Right lobe of liver (tissue), 4 donors: ENCODE measurements around the gene TOR1B.

Source experiments
- POLR2A ChIP-seq: fragments of 450-650 bp; IDR thresholded peaks from one replicate; pipeline ENCODE4 v1.6.1; 2017; ENCODE audit warnings: antibody characterized with exemption, mild to moderate bottlenecking
- TF ChIP-seq, protein P1 (sequence below), 4 donors: fragments of 200-600 bp in 3 of 4; fragments of 450-650 bp in 1 of 4; IDR thresholded peaks; one replicate each; pipeline versions ENCODE4 v1.5.1 to v1.8.0; 2016 to 2022; ENCODE audit warnings: antibody characterized with exemption in 4 of 4, mild to moderate bottlenecking in 2 of 4
- donor health status: DM: no; HTN: no; CAD: no.
- donor health status: DM: no; HTN: no; CAD: no.
- donor health status: DM: no; HTN: yes; CAD: no.

DNA sequence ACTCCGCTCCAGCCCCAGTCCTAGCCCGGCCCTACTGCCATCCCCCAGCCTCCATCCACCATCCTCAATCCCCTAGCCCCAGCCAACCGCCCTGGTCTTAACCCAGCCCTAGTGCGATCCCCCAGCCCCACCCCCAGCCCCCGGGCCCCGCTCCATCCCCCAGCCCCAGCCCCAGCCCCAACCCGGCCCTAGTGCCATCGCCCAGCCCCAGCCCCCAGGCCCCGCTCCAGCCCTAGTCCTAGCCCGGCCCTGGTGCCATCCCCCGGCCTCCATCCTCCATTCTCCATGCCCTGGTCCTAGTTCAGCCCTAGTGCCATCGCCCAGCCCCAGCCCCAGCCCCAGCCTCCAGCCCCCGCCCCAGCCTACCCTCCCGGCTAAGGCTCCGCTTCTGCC is 20.6 kb downstream of the TOR1B start:
- TF ChIP-seq, protein P1, sequence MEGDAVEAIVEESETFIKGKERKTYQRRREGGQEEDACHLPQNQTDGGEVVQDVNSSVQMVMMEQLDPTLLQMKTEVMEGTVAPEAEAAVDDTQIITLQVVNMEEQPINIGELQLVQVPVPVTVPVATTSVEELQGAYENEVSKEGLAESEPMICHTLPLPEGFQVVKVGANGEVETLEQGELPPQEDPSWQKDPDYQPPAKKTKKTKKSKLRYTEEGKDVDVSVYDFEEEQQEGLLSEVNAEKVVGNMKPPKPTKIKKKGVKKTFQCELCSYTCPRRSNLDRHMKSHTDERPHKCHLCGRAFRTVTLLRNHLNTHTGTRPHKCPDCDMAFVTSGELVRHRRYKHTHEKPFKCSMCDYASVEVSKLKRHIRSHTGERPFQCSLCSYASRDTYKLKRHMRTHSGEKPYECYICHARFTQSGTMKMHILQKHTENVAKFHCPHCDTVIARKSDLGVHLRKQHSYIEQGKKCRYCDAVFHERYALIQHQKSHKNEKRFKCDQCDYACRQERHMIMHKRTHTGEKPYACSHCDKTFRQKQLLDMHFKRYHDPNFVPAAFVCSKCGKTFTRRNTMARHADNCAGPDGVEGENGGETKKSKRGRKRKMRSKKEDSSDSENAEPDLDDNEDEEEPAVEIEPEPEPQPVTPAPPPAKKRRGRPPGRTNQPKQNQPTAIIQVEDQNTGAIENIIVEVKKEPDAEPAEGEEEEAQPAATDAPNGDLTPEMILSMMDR (IDR thresholded peaks at IDR 0.05), result no peak
- no peak for TF ChIP-seq POLR2A
